Measurements from ENCODE around the gene PKHD1. TPM values are rescaled to one million over a fixed set of nuclear protein-coding genes. Genes with fewer than 3 reads are reported as not detected.

PKHD1 gene
- total and polyA plus RNA-seq, 2 of the 13 experiments (the other 11 are each of a cell fraction or from before 2014, with no cell fraction given), result 0.01 to 0.13 TPM

- no peaks in the 10 kb centered on the region for H3K9me3 ChIP-seq (ENCODE audit: low read length)
- H3K27me3 ChIP-seq (ENCODE audit: control insufficient read depth in 1 of 2, insufficient read depth in 2 of 2, low read length in 2 of 2), result no peaks in the 10 kb centered on the region; a peak in 1 of 5 replicates
- H3K9ac ChIP-seq (ENCODE audit: insufficient read depth, low read depth, low read length), result no peak overlapping the region
- DNase-seq (ENCODE audit: low spot score) (no peak), FAIRE-seq (no peak), ATAC-seq (no peak)
- ChIA-PET CTCF (ENCODE audit: low intra/inter-chr PET ratio, low total read pairs) (interaction anchor here (1.0 kb wide), 1 partner anchor 1234 kb away, joined by 3 read pairs; no protein-coding TSS in a partner anchor), POLR2A (no interaction called here)
- BruUV-seq (replicated peaks), result no TSS peak
- no peaks in the 10 kb centered on the region for H4K20me1 ChIP-seq (ENCODE audit: insufficient read depth, low read length)
- no peaks in the 10 kb centered on the region for H3K36me3 ChIP-seq (replicated peaks in 1 of 2; ENCODE audit: control insufficient read depth in 1 of 2, insufficient read depth in 2 of 2, low read length in 2 of 2)
- no peaks in the 10 kb centered on the region for H3K4me1 ChIP-seq (ENCODE audit: insufficient read depth, low read length)
- H2AFZ ChIP-seq (ENCODE audit: low read length), result no peak overlapping the region
- H3K4me2 ChIP-seq (ENCODE audit: low read depth, low read length), result no peak overlapping the region
- in situ Hi-C loops (cut with HindIII; ENCODE audit: extremely low pct_ligation_motif_present, low pct_unique_long_range_greater_than_20kb) (no loop called here), intact Hi-C loops (cut with micrococcal nuclease; ENCODE audit: unreplicated experiment) (no loop called here)
- TF ChIP-seq NBN (conservative IDR thresholded peaks at IDR 0.05) (no peak), KAT7 (CRISPR knock-in tag; IDR thresholded peaks at IDR 0.05; ENCODE audit: borderline replicate concordance) (no peak), MAFG (CRISPR knock-in tag; IDR thresholded peaks at IDR 0.05) (no peak), RORA (CRISPR knock-in tag; IDR thresholded peaks at IDR 0.05) (no peak), ZFAT (CRISPR knock-in tag; conservative IDR thresholded peaks at IDR 0.05) (no peak), ZSCAN22 (CRISPR knock-in tag; IDR thresholded peaks at IDR 0.05) (no peak)
- TF ChIP-seq, protein P1, sequence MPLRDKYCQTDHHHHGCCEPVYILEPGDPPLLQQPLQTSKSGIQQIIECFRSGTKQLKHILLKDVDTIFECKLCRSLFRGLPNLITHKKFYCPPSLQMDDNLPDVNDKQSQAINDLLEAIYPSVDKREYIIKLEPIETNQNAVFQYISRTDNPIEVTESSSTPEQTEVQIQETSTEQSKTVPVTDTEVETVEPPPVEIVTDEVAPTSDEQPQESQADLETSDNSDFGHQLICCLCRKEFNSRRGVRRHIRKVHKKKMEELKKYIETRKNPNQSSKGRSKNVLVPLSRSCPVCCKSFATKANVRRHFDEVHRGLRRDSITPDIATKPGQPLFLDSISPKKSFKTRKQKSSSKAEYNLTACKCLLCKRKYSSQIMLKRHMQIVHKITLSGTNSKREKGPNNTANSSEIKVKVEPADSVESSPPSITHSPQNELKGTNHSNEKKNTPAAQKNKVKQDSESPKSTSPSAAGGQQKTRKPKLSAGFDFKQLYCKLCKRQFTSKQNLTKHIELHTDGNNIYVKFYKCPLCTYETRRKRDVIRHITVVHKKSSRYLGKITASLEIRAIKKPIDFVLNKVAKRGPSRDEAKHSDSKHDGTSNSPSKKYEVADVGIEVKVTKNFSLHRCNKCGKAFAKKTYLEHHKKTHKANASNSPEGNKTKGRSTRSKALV (CRISPR knock-in tag; IDR thresholded peaks at IDR 0.05), result no peak
- TF ChIP-seq, protein P2, sequence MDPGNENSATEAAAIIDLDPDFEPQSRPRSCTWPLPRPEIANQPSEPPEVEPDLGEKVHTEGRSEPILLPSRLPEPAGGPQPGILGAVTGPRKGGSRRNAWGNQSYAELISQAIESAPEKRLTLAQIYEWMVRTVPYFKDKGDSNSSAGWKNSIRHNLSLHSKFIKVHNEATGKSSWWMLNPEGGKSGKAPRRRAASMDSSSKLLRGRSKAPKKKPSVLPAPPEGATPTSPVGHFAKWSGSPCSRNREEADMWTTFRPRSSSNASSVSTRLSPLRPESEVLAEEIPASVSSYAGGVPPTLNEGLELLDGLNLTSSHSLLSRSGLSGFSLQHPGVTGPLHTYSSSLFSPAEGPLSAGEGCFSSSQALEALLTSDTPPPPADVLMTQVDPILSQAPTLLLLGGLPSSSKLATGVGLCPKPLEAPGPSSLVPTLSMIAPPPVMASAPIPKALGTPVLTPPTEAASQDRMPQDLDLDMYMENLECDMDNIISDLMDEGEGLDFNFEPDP (CRISPR knock-in tag; conservative IDR thresholded peaks at IDR 0.05), result no peak
- no peaks in the 10 kb centered on the region for H3K79me2 ChIP-seq (ENCODE audit: insufficient read depth, low read length)
- H3K4me3 ChIP-seq (replicated peaks in 1 of 3; ENCODE audit: insufficient read depth in 1 of 3, low read depth in 2 of 3, low read length in 3 of 3), result no peak overlapping the region
- 12% methylated on average over 7 of the region's 7 CpGs for WGBS (ENCODE audit: low lambda C conversion rate)
- no peak overlapping the region for H3K27ac ChIP-seq (ENCODE audit: extremely low read length, insufficient read depth, low read length)
These were observed 37.4 kb downstream of the PKHD1 start for GRCh38 chr6:52050051-52050405.

Measured in HepG2 (cell line).